Tibial artery (tissue), 4 donors: Measurements from ENCODE around the gene ARL14.
"Not testable (repeated sequence)": the region's sequence is repeated elsewhere in the genome, so short reads cannot be mapped to it uniquely, and the experiment has no call there.

Experiments used
- DNase-seq, 2 donors: peaks; one replicate each; pipeline ENCODE4 v3.0.0-alpha.2; 2019
- H3K27ac ChIP-seq, 2 donors: fragments of 200-600 bp; sonication (generic) in 1 of 2; 1 replicate in 1 of 2; 2 replicates in 1 of 2; pipeline ENCODE4 v1.5.1; 2018 to 2019; ENCODE audit warnings: mild to moderate bottlenecking in 1 of 2
- H3K27me3 ChIP-seq, 2 donors: fragments of 200-600 bp; sonication (generic) in 1 of 2; one replicate each; pipeline versions ENCODE4 v1.5.1 to v1.6.0; 2016 to 2019
- H3K36me3 ChIP-seq, 3 donors: fragments of 200-600 bp; sonication (generic) in 2 of 3; one replicate each; pipeline ENCODE4 v1.5.1; 2016 to 2019; ENCODE audit warnings: mild to moderate bottlenecking in 2 of 3
- H3K4me1 ChIP-seq, 4 donors: fragments of 200-600 bp; sonication (generic) in 2 of 4; 1 replicate in 3 of 4; 2 replicates in 1 of 4; pipeline ENCODE4 v1.5.1; 2016 to 2019
- H3K4me3 ChIP-seq, 2 donors: fragments of 200-600 bp; sonication (generic) in 1 of 2; 1 replicate in 1 of 2; 2 replicates in 1 of 2; pipeline ENCODE4 v1.5.1; 2018 to 2019; ENCODE audit warnings: mild to moderate bottlenecking in 2 of 2
- H3K9me3 ChIP-seq, 3 donors: fragments of 200-600 bp; sonication (generic) in 1 of 3; one replicate each; pipeline ENCODE4 v1.5.1; 2016 to 2019
- intact Hi-C: fragments of 100-400 bp; cut with DNase I; formaldehyde crosslinking; loops from one replicate; pipeline ENCODE4 v1.15.0; 2023; ENCODE audit warnings: low total_unique reads
- TF ChIP-seq, protein P1 (sequence below), 2 experiments: fragments of 200-600 bp in 1 of 2; fragments of 450-650 bp in 1 of 2; IDR thresholded peaks; one replicate each; pipeline ENCODE4 v1.5.1; 2017 to 2019; ENCODE audit warnings: antibody characterized with exemption in 2 of 2, mild to moderate bottlenecking in 1 of 2, moderate library complexity in 1 of 2

The ARL14 gene

DNA sequence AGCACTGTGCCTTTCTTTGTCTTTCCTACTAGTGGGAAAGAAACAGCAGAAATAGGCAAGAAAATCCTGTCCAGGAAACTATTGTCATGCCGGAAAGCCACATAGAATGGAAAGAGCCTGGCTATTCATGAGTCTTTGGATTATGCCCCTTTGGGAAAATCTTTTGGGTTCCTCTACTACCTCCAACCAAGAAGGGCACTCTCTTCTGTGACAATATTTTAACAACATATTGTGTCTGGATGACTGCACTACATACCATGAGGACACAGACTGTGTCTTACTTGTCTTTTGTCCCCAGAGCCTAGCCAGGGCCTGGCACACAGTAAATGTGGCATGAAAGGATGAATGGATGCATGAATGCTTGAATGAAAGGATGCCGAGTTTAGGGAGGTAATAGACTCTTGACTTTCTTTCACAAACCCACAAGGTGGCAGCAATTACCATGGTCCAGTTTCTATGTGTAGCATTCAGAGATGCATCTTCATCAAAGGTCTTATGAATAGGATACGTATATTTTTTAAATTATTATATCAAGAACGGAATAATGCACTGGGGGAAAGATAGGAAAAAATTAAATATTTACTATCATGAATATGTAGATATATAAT lies 30.3 kb downstream of the ARL14 start:
- TF ChIP-seq, protein P1, sequence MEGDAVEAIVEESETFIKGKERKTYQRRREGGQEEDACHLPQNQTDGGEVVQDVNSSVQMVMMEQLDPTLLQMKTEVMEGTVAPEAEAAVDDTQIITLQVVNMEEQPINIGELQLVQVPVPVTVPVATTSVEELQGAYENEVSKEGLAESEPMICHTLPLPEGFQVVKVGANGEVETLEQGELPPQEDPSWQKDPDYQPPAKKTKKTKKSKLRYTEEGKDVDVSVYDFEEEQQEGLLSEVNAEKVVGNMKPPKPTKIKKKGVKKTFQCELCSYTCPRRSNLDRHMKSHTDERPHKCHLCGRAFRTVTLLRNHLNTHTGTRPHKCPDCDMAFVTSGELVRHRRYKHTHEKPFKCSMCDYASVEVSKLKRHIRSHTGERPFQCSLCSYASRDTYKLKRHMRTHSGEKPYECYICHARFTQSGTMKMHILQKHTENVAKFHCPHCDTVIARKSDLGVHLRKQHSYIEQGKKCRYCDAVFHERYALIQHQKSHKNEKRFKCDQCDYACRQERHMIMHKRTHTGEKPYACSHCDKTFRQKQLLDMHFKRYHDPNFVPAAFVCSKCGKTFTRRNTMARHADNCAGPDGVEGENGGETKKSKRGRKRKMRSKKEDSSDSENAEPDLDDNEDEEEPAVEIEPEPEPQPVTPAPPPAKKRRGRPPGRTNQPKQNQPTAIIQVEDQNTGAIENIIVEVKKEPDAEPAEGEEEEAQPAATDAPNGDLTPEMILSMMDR (IDR thresholded peaks at IDR 0.05) = peak; percentile 69 to 71
- no peaks in the 10 kb centered on the region for H3K9me3 ChIP-seq
- peaks cover 0 to 3% of the 10 kb centered on the region in 2 donors for H3K27me3 ChIP-seq
- H3K4me1 ChIP-seq = peaks cover 0 to 5% (median 0%) of the 10 kb centered on the region in 4 donors
- intact Hi-C loops = loop anchor here (2.0 kb wide), 1 partner anchor 236 kb away; no protein-coding TSS in a partner anchor
- no peak overlapping the region for H3K27ac ChIP-seq
- H3K4me3 ChIP-seq = no peak overlapping the region
- no peak for DNase-seq
- H3K36me3 ChIP-seq = no peaks in the 10 kb centered on the region

DNA sequence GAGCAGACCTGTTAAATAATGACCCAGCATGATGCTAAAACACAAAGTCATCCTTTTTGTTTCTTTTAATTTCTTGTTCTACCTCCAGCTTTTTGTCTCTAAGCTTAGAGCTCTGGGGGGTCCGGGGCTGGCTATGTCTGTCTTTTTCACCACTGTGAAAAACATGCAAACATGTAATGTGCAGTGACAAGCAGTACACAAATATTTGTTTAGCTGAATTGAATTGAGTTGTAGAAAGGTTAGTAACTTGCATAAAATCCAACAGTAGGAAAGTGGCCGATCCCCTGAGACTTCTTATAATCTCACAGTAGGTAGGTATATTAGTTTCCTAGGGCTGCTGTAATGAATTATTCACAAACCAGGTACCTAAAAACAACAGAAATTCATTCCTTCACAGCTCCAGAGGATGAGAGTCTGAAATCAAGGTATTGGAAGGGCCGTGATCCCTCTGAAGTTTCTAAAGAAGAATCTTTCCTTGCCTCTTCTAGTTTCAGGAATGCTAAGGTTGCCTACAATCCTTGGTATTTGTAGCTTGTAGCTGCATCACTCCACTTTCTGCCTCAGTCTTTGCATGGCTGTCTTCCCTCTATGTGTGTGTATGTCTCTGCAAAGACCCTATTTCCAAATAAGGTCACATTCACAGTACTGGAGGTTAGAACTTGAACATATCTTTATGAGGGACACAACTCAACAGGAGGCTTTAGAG lies 32.7 kb downstream of the ARL14 start:
- no peak for DNase-seq
- peaks cover 0 to 5% (median 0%) of the 10 kb centered on the region in 4 donors for H3K4me1 ChIP-seq
- TF ChIP-seq, protein P1 (IDR thresholded peaks at IDR 0.05) = no peak

DNA sequence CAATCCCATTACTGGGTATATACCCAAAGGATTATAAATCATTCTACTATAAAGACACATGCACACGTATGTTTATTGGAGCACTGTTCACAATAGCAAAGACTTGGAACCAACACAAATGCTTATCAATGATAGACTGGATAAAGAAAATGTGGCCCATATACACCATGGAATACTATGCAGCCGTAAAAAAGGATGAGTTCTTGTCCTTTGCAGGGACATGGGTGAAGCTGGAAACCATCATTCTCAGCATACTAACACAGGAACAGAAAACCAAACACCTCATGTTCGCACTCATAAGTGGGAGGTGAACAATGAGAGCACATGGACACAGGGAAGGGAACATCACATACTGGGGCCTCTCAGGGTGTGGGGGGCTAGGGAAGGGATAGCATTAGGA lies 36.2 kb downstream of the ARL14 start:
- intact Hi-C loops, H3K4me1 ChIP-seq, DNase-seq, H3K9me3 ChIP-seq, H3K4me3 ChIP-seq, H3K27me3 ChIP-seq, H3K27ac ChIP-seq, H3K36me3 ChIP-seq: not testable (repeated sequence)

More for the DNA sequence above, 32.7 kb downstream of the ARL14 start:
- Histone ChIP-seq H3K36me3 (no peaks in the 10 kb centered on the region), H3K27me3 (peaks cover 0 to 3% of the 10 kb centered on the region in 2 donors), H3K9me3 (no peaks in the 10 kb centered on the region), H3K27ac (no peak overlapping the region), H3K4me3 (no peak overlapping the region)
- intact Hi-C loops = no loop called here

DNA sequence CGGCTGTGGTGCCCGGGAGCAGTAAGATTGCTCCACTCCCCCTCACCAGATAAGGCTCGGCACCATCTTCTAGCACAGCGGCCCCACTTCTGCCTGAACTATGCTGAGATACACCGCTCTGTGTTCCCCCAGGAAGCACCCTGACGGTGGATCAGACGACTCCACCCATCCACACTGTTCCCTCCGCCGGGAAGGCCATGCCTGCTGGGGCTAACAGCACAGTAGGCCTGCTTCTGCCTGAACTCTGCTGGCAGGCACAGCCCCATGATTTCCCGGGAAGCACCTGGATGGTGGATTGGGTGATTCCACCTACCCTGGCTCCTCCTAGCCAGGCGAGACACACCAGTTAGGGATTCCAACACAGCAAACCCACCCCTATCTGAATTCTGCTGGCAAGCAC lies 42.8 kb downstream of the ARL14 start:
- intact Hi-C loops = no loop called here

DNA sequence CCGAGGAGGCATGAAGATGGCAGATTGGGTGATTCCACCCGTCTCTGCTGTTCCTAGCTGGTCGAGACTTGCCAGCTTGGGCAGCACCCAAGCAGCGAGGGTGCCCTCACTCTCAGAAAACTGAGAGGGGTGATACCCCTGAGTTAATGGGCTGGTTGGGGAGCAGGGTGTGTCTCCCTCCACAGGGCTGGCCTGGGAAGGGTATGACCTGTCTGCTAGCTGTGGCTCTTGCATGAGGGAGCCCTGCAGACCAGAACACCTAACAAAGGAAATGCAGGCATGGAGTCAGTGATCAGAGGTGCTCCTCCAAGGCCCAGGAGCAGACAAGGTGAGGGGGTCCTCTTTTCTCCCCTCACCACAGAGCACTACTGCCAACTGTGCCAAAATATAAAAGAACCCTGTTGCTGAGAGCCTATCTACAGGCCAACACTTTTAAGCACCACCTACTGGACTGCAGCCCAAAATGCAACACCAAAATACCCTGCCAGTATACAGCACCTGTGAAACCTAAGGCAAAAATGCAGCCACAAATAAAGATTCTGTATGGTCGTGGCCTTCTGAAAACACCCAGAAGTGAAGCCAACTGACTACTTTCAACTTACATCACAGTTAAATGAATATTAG lies 43.3 kb downstream of the ARL14 start:
- no peaks in the 10 kb centered on the region for H3K9me3 ChIP-seq
- H3K27me3 ChIP-seq = no peaks in the 10 kb centered on the region
- no peak overlapping the region for H3K4me3 ChIP-seq
- no peak for DNase-seq
- H3K36me3 ChIP-seq = no peaks in the 10 kb centered on the region
- TF ChIP-seq, protein P1 (IDR thresholded peaks at IDR 0.05) = no peak
- no peak overlapping the region for H3K27ac ChIP-seq
- intact Hi-C loops = no loop called here
- H3K4me1 ChIP-seq = no peaks in the 10 kb centered on the region

More for the DNA sequence above, 42.8 kb downstream of the ARL14 start:
- H3K4me1 ChIP-seq = no peaks in the 10 kb centered on the region
- no peak for DNase-seq
- H3K27me3 ChIP-seq = no peaks in the 10 kb centered on the region
- TF ChIP-seq, protein P1 (IDR thresholded peaks at IDR 0.05) = no peak
- no peaks in the 10 kb centered on the region for H3K9me3 ChIP-seq
- no peak overlapping the region for H3K27ac ChIP-seq
- no peaks in the 10 kb centered on the region for H3K36me3 ChIP-seq
- H3K4me3 ChIP-seq = no peak overlapping the region

DNA sequence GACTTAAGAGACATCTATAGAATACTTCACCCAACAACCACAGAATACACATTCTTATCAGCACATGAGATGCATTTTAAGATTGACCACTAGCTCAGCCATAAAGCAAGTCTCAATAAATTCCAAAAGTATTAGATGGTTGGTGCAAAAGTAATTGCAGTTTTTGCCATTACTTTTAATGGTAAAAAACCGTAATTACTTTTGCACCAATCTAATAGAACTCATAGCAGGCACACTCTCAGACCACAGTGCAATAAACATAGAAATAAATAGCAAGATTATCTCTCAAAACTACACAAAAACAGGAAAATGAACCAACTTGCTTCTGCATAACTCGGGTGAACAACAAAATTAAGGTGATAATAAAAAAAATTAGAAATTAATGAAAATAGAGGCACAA lies 45.4 kb downstream of the ARL14 start:
- Histone ChIP-seq H3K4me1 (no peaks in the 10 kb centered on the region), H3K27ac (no peak overlapping the region), H3K27me3 (no peaks in the 10 kb centered on the region), H3K9me3 (no peaks in the 10 kb centered on the region), H3K36me3 (no peaks in the 10 kb centered on the region), H3K4me3 (no peak overlapping the region)
- intact Hi-C loops = no loop called here
- TF ChIP-seq, protein P1 (IDR thresholded peaks at IDR 0.05) = no peak
- DNase-seq = no peak
